IPS-NIHi7 (cell line): ENCODE measurements around the gene NTRK1.
"Not testable (repeated sequence)": the region's sequence is repeated elsewhere in the genome, so short reads cannot be mapped to it uniquely, and the experiment has no call there.

Experiments used
- DNase-seq: peaks from one replicate; pipeline ENCODE4 v3.0.0; 2012; ENCODE audit warnings: mixed read lengths; ENCODE audit errors: extremely low spot score

Gene NTRK1

DNA sequence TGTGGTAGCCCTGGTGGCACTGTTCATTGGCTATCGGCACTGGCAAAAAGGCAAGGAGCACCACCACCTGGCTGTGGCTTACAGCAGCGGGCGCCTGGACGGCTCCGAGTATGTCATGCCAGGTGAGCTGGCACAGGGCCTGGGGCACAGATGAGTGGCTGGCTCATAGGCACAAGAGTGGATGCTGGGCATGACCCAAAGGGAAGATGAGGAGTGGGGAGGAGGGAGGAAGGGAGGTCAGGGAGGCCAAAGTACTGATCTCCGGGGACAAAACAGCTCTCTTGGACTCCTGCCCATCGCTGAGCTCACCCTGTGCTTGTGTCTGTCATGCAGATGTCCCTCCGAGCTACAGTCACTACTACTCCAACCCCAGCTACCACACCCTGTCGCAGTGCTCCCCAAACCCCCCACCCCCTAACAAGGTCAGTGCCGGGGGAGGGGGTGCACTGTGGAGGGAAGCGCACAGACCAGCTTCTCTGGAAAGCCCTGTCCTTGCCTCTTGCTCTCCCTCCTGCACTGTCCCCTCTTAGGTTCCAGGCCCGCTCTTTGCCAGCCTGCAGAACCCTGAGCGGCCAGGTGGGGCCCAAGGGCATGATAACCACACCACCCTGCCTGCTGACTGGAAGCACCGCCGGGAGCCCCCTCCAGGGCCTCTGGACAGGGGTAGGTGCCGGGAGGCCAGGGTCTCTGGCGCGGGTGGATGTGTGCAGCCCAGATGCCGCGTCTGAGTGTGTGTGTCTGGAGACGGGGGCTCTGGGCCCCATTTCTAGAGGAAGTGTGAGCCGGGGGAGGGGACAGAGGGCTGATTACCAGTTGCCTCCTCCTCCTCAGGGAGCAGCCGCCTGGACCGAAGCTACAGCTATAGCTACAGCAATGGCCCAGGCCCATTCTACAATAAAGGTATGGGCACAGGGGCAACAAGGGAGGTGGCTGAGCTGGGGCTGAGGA lies 52.5 kb downstream of the NTRK1 start:
- no peak for DNase-seq

DNA sequence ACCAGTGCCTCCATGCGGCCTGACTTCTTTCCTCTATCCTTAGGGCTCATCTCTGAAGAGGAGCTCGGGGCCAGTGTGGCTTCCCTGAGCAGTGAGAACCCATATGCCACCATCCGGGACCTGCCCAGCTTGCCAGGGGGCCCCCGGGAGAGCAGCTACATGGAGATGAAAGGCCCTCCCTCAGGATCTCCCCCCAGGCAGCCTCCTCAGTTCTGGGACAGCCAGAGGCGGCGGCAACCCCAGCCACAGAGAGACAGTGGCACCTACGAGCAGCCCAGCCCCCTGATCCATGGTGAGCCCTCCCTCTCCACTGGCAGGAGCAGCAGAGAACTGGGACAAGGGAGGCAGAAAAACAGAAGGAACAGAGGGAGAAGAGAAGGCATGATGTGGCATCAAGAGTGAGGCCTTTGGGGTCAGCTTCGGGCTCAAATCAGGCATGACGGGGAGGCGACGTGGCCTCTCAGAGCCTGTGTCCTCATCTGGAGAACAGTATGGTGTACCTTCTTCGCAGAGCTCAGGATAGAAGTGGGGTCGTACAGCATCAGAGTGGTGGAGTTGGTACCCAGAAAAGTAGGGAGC lies 53.2 kb downstream of the NTRK1 start:
- DNase-seq = no peak

DNA sequence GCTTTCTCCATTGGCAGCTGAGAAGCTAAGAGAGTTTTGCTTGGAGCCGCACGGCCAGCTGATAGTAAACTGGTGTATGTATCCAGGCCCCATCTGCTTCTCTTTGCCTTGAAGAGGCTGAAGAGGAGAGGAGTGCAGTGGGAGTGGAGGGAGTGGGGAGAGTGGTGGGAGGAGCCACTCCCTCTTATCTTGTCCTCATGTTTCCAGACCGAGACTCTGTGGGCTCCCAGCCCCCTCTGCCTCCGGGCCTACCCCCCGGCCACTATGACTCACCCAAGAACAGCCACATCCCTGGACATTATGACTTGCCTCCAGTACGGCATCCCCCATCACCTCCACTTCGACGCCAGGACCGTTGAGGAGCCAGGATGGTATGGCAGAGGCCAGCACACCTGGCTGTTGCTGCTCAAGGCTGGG lies 53.8 kb downstream of the NTRK1 start:
- DNase-seq = no peak

DNA sequence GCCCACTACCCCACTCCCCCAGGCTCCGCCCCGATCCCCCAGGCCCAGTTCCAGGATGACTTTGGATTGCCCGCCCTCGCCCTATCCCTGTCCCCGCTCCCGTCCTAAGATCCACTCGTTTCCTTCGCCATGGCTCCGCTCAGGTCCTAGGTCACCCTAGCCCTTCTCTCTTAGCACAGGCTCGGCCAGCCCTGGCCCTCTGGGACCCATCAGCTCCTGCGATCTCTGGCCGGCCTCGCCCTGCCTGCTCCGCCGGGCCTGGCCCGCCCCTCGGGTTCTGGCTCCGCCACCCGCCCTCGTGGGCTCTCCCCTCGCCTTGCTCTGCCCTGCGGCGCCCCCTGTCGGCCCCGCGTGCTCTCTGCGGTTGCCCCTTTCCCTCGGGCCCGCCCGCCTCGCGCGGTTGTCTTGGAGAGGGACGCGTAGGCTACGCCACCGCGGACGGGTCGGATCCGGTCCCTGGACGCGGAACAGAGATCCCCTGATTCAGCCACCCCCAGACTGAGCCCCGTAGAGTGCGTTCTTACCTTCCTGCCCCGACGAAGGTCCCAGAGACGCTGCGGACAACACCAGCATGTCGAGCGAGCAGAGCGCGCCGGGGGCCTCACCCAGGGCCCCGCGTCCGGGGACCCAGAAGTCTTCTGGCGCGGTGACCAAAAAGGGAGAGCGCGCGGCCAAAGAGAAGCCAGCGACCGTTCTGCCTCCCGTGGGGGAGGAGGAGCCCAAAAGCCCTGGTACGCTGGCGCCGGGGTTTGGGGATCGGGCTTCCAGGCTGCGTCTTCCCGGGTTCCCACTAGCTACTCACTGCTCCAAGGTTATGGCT lies 59.8 kb downstream of the NTRK1 start, which contains the start of gene LRRC71:
LRRC71 (plus strand) TSS at position 400 of the 820 bp plus-strand sequence; CDS start at position 572, 172 bp downstream.
- peak; percentile 96 for DNase-seq

DNA sequence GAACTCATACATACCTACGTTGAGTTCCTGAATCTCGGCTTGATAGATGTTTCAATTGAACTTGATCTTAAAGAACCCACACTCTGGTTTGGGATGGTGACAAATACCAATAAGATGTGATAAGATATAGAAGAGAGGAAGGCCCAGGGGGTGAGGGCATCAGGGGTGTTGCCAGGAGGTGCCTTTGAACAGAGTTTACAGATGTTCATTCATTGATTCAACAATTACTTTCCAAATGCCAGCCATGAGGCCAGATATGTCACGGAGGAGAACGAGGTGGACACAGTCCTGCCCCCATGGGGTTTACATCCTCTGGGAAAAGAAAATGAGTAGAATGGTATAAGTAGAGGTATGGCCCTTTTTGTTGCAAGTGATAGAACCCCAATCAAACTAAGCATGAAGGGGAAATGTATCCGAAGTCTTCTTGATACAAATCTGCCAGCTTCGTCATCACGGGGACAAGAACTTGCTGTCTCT lies 60.4 kb downstream of the NTRK1 start:
- no peak for DNase-seq

DNA sequence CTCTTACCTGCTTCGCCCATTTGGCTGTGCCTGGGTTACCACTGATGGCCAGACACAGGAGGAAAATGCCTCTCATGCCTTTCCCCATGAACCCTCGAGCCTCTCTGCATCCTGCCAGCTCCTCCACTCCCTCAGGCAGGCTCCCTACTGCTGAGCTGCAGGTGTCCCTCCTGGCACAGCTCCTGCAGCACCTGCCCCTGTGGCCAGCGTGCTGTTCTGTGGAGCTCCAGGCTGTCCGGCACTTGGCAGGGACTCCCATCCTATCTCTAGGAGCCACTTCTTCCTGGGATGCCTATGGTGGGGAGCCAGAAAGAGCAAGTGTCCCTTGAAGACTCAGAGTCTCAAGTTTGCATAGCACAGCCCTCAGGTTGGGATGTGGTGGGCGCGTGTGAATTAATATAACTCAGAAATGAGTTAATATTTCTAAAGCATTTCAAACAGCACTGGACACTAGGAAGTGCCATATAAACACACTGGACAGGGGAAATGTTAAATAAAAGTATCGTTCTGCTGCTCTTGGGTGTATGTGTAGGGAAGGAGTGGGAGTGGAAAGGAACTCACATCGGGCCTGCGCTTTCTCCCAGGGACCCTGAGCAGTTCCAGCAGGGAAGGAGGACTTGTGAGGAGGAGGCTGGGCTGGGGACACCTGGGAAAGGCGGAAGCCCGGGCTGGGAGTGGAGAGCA lies 62.5 kb downstream of the NTRK1 start:
- no peak for DNase-seq

DNA sequence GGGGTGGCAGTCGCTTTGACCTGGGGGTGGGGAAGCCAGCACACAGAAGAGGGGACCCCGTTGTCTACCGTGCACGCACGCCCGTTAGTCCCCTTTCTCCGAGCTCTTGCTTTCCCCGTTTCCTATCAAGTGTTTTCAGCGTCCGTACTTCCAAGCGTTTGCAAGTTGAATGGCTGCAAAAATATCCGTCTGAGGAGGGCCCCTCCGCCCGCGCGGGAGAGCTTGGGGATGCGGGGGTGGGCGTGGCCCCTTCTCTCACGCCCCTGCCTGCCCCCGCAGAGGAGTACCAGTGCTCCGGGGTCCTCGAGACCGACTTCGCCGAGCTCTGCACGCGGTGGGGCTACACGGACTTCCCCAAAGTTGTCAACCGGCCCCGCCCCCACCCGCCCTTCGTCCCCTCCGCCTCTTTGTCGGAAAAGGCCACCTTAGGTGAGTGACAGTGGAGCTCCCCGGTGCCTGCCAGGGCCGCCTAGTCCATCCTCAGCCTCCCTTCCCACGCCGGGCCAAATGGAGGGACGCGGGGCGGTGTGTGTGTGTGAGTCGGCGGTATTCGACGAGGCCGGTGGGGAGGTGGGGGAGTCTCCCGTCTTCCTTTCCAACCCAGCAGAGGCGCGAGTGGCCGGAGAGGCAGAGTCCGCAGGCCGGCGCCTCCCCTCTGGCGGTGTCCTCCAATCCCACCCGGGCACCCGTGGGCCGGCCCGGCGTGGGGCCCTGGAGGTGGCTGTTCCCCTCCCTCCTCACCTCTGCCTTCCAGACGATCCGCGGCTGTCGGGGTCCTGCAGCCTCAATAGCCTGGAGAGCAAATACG lies 63.2 kb downstream of the NTRK1 start:
- DNase-seq = no peak

DNA sequence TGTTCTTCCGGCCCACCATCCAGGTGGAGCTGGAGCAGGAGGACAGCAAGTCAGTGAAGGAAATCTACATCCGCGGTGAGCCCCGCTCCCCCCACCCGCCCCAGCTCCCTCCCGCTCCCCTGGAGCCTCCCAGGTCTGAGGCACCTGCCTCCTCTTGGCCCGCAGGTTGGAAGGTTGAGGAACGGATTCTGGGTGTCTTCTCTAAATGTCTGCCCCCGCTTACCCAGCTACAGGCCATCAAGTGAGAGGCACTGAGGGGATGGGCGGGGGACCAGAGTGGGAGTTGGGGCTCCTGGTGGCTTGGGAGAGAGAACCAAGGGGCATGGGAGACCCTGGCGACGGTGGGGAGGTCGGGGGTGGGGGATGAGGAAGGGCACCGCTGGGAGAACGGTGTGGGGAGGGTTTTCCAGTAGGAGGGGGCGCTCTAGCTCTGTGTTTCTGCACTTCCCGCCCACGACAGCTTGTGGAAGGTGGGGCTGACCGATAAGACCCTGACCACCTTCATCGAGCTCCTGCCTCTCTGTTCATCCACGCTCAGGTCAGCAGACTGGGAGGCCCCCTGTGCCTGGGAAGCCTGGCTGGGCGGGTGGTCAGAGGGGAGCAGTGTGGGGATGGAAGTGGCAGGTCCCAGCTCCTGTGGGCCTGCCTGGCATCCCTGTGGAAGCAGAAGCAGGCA lies 64.0 kb downstream of the NTRK1 start:
- DNase-seq = no peak

DNA sequence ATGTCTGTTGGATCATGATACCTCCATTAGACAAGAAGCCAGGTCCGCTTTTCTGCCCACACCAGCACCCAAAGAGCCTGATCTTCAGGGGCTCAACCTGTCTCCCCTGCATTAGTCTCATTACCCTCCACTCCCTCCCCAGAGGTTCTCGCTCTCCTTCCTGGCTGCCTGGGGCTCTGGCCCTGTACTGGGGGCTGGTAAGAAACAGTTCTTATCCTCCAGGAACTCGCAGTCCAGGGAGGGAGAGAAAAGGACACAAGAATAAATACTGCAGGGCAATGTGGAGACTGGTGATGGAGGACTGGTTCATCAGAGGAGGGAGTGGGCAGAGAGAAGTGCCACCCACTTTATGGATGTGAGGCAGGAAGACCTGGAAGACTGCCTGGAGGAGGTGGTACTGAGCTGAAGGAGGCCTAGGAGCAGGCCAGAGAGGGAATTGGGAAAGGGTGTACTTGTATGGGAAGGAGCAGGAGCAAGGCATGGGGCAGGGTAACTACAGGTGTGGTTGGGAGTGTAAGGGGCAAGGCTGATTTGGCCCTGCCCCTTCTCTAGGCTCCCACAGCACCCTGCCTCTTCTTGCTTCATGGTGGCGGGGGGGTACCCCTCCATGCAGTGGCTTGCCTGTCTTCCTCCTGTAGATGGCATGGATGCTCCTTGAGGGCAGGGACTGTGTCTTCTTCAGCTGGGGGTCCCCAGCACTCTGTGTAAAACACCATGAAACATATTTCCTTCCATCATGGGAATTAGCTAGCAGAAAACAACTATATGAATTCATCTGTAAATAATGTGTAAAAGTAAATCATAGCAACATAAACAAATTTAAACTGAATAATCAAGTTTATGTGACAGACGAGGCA lies 64.7 kb downstream of the NTRK1 start:
- no peak for DNase-seq

DNA sequence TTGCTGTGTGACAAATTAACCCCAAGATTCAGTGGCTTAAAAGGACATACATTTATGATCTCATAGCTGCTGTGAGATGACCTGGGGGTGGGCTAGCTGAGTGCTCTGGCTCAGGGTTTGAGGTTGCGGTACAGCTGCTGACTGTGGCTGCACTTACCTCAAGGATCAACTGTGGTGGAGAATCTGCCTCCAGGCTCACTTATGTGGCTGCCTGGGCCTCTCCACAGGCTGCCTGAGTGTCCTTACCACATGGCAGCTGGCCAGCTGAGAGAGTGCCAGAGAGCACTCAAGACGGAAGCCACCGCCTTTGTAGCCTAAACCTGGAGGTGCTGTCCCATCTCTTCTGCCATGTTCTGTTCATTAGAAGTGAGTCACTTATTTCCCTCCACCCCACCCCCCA lies 65.5 kb downstream of the NTRK1 start:
- no peak for DNase-seq

DNA sequence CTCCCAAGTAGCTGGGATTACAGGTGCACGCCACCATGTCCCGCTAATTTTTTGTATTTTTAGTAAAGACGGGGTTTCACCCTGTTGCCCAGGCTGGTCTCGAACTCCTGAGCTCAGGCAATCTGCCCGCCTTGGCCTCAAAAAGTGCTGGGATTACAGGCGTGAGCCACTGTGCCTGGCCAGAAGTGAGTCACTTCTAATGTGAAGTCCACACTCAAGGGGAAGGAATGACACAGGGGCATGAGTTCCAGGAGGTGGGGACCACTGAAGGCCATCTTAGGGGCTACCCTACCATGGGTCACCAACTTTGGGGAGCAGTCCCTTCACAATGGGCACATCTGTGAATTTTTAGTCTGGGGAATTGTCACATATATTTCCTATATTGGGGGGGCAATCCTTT lies 66.0 kb downstream of the NTRK1 start:
- not testable (repeated sequence) for DNase-seq

DNA sequence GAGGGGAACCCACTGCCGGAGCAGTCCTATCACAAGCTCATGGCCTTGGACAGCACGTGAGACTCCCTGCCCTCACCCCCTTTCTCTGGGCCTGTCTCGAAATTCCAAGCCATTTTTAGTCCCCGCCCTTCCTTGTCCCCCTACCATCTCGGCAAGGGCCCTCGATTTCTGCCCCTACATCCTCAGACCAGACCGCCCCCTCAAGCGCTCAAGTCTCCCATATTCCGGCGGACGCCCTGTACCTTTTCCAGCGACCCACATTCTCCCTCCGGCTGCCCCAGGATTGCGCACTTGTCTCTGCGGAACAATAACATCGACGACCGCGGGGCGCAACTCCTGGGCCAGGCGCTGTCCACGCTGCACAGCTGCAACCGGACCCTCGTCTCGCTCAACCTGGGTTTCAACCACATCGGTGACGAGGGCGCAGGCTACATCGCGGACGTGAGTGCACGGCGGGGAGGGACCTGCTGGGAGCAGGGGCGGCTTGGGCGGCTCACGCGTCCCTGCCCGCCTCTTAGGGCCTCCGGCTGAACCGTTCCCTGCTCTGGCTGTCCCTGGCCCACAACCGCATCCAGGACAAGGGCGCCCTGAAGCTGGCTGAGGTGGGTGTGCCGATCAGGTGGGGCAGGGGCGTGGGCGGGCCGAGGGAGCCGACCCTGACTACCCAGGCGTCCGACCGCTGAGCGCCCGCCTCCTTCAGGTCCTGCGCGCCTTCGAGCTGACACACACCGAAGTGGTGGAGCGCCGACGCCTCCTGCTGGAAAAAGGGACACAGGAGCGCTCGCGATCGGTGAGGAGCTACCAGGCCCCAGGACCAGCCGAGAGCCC lies 66.8 kb downstream of the NTRK1 start:
- DNase-seq = peak; percentile 90

DNA sequence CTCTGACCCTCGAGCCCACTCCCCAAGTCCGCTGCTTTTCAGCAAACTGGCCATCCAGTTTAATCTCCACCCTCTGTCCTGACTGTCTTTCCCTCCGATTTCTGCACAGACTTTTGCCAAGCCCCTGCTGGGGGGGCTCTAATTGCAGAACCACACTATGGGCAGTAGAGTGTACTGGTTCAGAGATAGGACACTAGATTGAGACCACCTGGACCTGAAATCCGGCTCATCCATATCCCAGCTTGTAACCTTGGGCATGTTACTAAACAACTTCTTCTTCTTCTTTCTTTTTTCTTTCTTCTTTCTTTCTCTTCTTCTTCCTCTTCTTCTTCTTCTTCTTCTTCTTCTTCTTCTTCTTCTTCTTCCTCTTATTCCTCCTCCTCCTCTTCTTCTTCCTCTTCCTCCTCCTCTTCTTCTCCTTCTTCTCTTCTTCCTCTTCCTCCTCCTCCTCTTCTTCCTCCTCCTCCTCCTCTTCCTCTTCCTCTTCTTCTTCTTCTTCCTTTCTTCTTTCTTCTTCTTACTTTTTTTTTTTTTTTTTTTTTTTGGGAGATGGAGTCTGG lies 67.5 kb downstream of the NTRK1 start:
- no peak for DNase-seq

DNA sequence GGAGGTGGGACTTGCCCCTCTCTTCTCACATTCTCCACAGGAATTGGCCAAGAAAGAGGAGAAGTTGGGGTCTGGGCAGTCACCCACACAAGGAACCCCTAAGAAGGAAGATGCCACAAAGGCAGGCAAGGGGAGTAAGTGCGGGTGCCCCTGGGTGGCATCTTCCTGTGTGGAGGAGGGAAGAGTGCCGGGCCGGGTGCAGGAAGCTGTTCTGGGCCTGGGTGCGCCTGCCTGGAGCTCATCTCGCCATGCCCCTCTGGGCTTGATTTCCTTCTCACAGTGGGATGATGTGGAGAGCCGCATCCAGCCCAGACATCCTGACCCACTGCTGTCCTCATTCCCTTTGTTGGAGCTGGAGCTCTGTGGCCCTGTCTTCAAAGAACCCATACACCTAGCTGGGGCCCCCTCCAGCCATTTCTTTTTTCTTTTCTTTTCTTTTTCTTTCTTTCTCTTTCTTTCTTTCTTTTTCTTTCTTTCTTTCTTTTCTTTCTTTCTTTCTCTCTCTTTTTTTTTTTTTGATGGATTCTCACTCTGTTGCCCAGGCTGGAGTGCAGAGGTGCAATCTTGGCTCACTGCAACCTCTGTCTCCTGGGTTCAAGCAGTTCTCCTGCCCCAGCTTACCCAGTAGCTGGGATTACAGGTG lies 69.1 kb downstream of the NTRK1 start:
- DNase-seq = no peak

DNA sequence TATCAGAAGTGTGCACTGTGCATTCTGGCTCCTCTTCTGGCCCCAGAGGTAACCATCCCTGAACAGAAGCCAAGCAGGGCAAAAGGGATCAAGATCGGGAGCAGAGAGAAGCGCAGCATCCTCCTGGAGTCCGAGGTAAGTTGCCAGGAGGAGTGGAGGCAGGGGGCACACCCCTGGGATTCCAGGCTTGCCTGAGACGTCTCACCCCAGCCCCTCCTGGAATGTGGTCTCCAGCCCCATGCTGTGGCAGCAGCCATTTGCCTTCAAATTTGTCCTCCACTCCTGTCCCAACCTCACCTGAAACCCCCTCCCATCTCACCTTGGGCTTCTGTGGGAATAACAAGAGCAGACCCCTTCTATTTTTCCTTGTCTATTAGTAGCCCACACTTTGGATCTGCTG lies 69.8 kb downstream of the NTRK1 start:
- DNase-seq = no peak
